SK-N-SH (cell line): ENCODE data around the gene TDRD9. TPM values are rescaled to one million over a fixed set of nuclear protein-coding genes. Genes with fewer than 3 reads are reported as not detected.

Source experiments
- CTCF ChIA-PET: fragments of 300-600, 350-600 bp; formaldehyde crosslinking; extraction: SDS; loops from one replicate; lab custom pipeline; 2021; lab: Yijun Ruan, JAX
- POLR2A ChIA-PET: fragments of 350-600 bp; sonication (Branson Sonifier 250); formaldehyde crosslinking; extraction: SDS; loops from one replicate; lab custom pipeline; 2020; ENCODE audit warnings: antibody characterized with exemption, inconsistent platforms; lab: Yijun Ruan, JAX
- DNase-seq: peaks from one replicate; pipeline ENCODE4 v3.0.0; 2012
- H2AFZ ChIP-seq: fragments of 200-600 bp; sonication (generic); 2 replicates; pipeline ENCODE4 v1.8.1; 2016; ENCODE audit warnings: antibody characterized with exemption, mild to moderate bottlenecking, low read depth
- H3F3A ChIP-seq: fragments of 200-600 bp; sonication (generic); replicated peaks from 2 replicates; pipeline ENCODE3; 2016; ENCODE audit warnings: antibody characterized with exemption, mild to moderate bottlenecking; ENCODE audit not compliant: insufficient read depth
- H3K27ac ChIP-seq, 2 experiments: fragments of 200-500 bp in 1 of 2; fragments of 200-600 bp in 1 of 2; sonication (Bioruptor generic) in 1 of 2; sonication (generic), shearing (Covaris generic) in 1 of 2; 2 replicates each; pipeline versions ENCODE4 v1.5.1 to v1.6.1; 2014 to 2016; ENCODE audit warnings: low read depth in 2 of 2, inconsistent platforms in 1 of 2, low read length in 1 of 2, mild to moderate bottlenecking in 1 of 2, mixed read lengths in 1 of 2
- H3K27me3 ChIP-seq: fragments of 200-600 bp; sonication (generic), shearing (Covaris generic); 2 replicates; pipeline ENCODE4 v1.6.1; 2016; ENCODE audit warnings: mixed run types; ENCODE audit not compliant: insufficient read depth
- H3K36me3 ChIP-seq, 2 experiments: fragments of 200-500 bp in 1 of 2; fragments of 200-600 bp in 1 of 2; sonication (Bioruptor generic) in 1 of 2; sonication (generic) in 1 of 2; replicated peaks in 1 of 2; 2 replicates each; pipeline versions ENCODE3 to v1.5.1; 2014 to 2016; ENCODE audit warnings: low read length in 1 of 2, mild to moderate bottlenecking in 1 of 2; ENCODE audit not compliant: insufficient read depth in 2 of 2, control insufficient read depth in 1 of 2
- H3K4me1 ChIP-seq, 2 experiments: fragments of 200-500 bp in 1 of 2; fragments of 200-600 bp in 1 of 2; sonication (Bioruptor generic) in 1 of 2; sonication (generic), shearing (Covaris generic) in 1 of 2; 2 replicates each; pipeline versions ENCODE4 v1.5.1 to v1.6.1; 2014 to 2016; ENCODE audit warnings: low read depth in 1 of 2, low read length in 1 of 2, mixed run types in 1 of 2; ENCODE audit not compliant: insufficient read depth in 2 of 2, control insufficient read depth in 1 of 2
- H3K4me2 ChIP-seq: fragments of 200-600 bp; sonication (generic), shearing (Covaris generic); 2 replicates; pipeline ENCODE4 v1.6.1; 2017; ENCODE audit warnings: mixed run types
- H3K4me3 ChIP-seq, 2 experiments: fragments of 200-500 bp in 1 of 2; fragments of 200-600 bp in 1 of 2; sonication (Bioruptor generic) in 1 of 2; sonication (generic), shearing (Covaris generic) in 1 of 2; 2 replicates each; pipeline versions ENCODE4 v1.5.1 to v1.8.1; 2014 to 2016; ENCODE audit warnings: low read depth in 2 of 2, inconsistent platforms in 1 of 2, low read length in 1 of 2, mild to moderate bottlenecking in 1 of 2, mixed read lengths in 1 of 2, moderate library complexity in 1 of 2
- H3K79me2 ChIP-seq: fragments of 200-600 bp; sonication (generic); 2 replicates; pipeline ENCODE4 v1.8.1; 2017; ENCODE audit warnings: mild to moderate bottlenecking; ENCODE audit not compliant: insufficient read depth
- H3K9ac ChIP-seq: fragments of 200-600 bp; sonication (generic); 2 replicates; pipeline ENCODE4 v1.6.1; 2017; ENCODE audit warnings: mixed run types
- H3K9me2 ChIP-seq: fragments of 200-600 bp; sonication (generic); 2 replicates; pipeline ENCODE4 v1.6.1; 2017; ENCODE audit warnings: mixed run types
- H3K9me3 ChIP-seq: fragments of 200-600 bp; sonication (generic); 2 replicates; pipeline ENCODE4 v1.6.1; 2017; ENCODE audit warnings: mixed run types, mild to moderate bottlenecking, moderate library complexity
- H4K20me1 ChIP-seq: fragments of 200-600 bp; sonication (generic); 2 replicates; pipeline ENCODE4 v1.6.1; 2017; ENCODE audit warnings: mild to moderate bottlenecking, mixed run types; ENCODE audit not compliant: insufficient read depth
- ELF1 ChIP-seq: IDR thresholded peaks from 2 replicates; pipeline ENCODE4 v1.4.0; 2012
- EP300 ChIP-seq, 2 experiments: IDR thresholded peaks; 2 replicates each; pipeline versions ENCODE4 v1.4.0 to v1.6.1; 2012; ENCODE audit warnings: borderline replicate concordance in 1 of 2, low read depth in 1 of 2, low read length in 1 of 2
- EZH2phosphoT487 ChIP-seq: fragments of 200-600 bp; sonication (generic); IDR thresholded peaks from 2 replicates; pipeline ENCODE4 v1.6.1; 2017; ENCODE audit warnings: low read depth, mixed run types, mild to moderate bottlenecking, antibody characterized with exemption, moderate library complexity, borderline replicate concordance
- GABPA ChIP-seq: IDR thresholded peaks from 2 replicates; pipeline ENCODE4 v1.4.0; 2012; ENCODE audit warnings: low read depth, mild to moderate bottlenecking
- IRF3 ChIP-seq: fragments of 150-350 bp; IDR thresholded peaks from 2 replicates; pipeline ENCODE4 v1.6.1; 2016; ENCODE audit warnings: mild to moderate bottlenecking, low read depth, low read length
- JUND ChIP-seq: IDR thresholded peaks from 2 replicates; pipeline ENCODE4 v1.4.0; 2012
- MAX ChIP-seq: IDR thresholded peaks from 2 replicates; pipeline ENCODE4 v1.4.0; 2012; ENCODE audit warnings: low read depth
- MEF2A ChIP-seq: IDR thresholded peaks from 2 replicates; pipeline ENCODE4 v1.4.0; 2012; ENCODE audit warnings: low read depth, borderline replicate concordance
- MXI1 ChIP-seq: IDR thresholded peaks from 2 replicates; pipeline ENCODE4 v1.6.1; 2012; ENCODE audit warnings: mild to moderate bottlenecking, low read depth, low read length, improper control_type of control experiment
- NRF1 ChIP-seq: IDR thresholded peaks from 2 replicates; pipeline ENCODE4 v1.6.1; 2012; ENCODE audit warnings: low read depth, mild to moderate bottlenecking, low read length
- RAD21 ChIP-seq: IDR thresholded peaks from 2 replicates; pipeline ENCODE4 v1.6.1; 2012; ENCODE audit warnings: mild to moderate bottlenecking, low read length
- RCOR1 ChIP-seq: fragments of 150-350 bp; IDR thresholded peaks from 2 replicates; pipeline ENCODE4 v1.6.1; 2017; ENCODE audit warnings: antibody characterized with exemption, low read length
- RXRA ChIP-seq: IDR thresholded peaks from 2 replicates; pipeline ENCODE4 v1.4.0; 2012; ENCODE audit warnings: low read depth, mild to moderate bottlenecking, borderline replicate concordance
- SIN3A ChIP-seq: IDR thresholded peaks from 2 replicates; pipeline ENCODE4 v1.6.1; 2012; ENCODE audit warnings: low read depth, mild to moderate bottlenecking, low read length, moderate library complexity, borderline replicate concordance
- SMC3 ChIP-seq: IDR thresholded peaks from 2 replicates; pipeline ENCODE4 v1.6.1; 2012; ENCODE audit warnings: low read depth, low read length, improper control_type of control experiment
- TAF1 ChIP-seq: IDR thresholded peaks from 2 replicates; pipeline ENCODE4 v1.6.1; 2012; ENCODE audit warnings: low read depth, mild to moderate bottlenecking, low read length, moderate library complexity, borderline replicate concordance
- USF2 ChIP-seq: fragments of 150-350 bp; IDR thresholded peaks from 2 replicates; pipeline ENCODE4 v1.6.1; 2017; ENCODE audit warnings: antibody characterized with exemption, low read length, low read depth, borderline replicate concordance
- YY1 ChIP-seq: IDR thresholded peaks from 2 replicates; pipeline ENCODE4 v1.4.0; 2012; ENCODE audit warnings: low read depth, mild to moderate bottlenecking
- ZBTB33 ChIP-seq: IDR thresholded peaks from 2 replicates; pipeline ENCODE4 v1.4.0; 2012; ENCODE audit warnings: low read depth, borderline replicate concordance
- WGBS: methylation state at CpG from one replicate; pipeline ENCODE4 v1.1.6; 2017; ENCODE audit warnings: low lambda C conversion rate; 5-methylcytosine and 5-hydroxymethylcytosine counted together
- polyA plus RNA-seq, 3 experiments: library from polyadenylated mRNA; depleted of rRNA; stranded (reverse); fragments of >200 nt; gene quantifications; 2 replicates each; pipeline ENCODE4 v1.2.3, GENCODE V29; 2012

The TDRD9 gene
- polyA plus RNA-seq, 1 of the 3 experiments (the other 2 are of a cell fraction): not detected

- CTCF ChIA-PET: interaction anchor here (2.0 kb wide), 1 partner anchor 57 kb away, joined by 6 read pairs; no protein-coding TSS in a partner anchor
- TF ChIP-seq MAX: no peak
- no peak for TF ChIP-seq MXI1
- TF ChIP-seq ELF1: no peak
- TF ChIP-seq USF2: no peak
- no peak for TF ChIP-seq EP300 (IDR thresholded peaks at IDR 0.05; ENCODE audit: borderline replicate concordance in 1 of 2, low read depth in 1 of 2, low read length in 1 of 2)
- no peak for TF ChIP-seq RXRA
- TF ChIP-seq MEF2A: no peak
- TF ChIP-seq SIN3A: no peak
- no peak for TF ChIP-seq IRF3
- TF ChIP-seq NRF1: no peak
- TF ChIP-seq JUND: no peak
- no peak overlapping the region for H3K4me3 ChIP-seq
- H3K36me3 ChIP-seq: no peaks in the 10 kb centered on the region
- no peaks in the 10 kb centered on the region for H4K20me1 ChIP-seq
- no peaks in the 10 kb centered on the region for H3K4me1 ChIP-seq
- no peaks in the 10 kb centered on the region for H3K9me3 ChIP-seq
- WGBS: 62% methylated on average over 9 of the region's 9 CpGs
- no peaks in the 10 kb centered on the region for H3K27me3 ChIP-seq
- no peak overlapping the region for H3K27ac ChIP-seq
- no peaks in the 10 kb centered on the region for H3K79me2 ChIP-seq
- H3K4me2 ChIP-seq: no peak overlapping the region
- no peak overlapping the region for H2AFZ ChIP-seq
- DNase-seq: no peak
- POLR2A ChIA-PET: no interaction called here
- no peak overlapping the region for H3K9ac ChIP-seq
- no peaks in the 10 kb centered on the region for H3K9me2 ChIP-seq
- no peaks in the 10 kb centered on the region for H3F3A ChIP-seq
These were observed 92.2 kb downstream of the TDRD9 start for GRCh38 chr14:104020471-104020870.

- H3K36me3 ChIP-seq: no peaks in the 10 kb centered on the region
- H3K27me3 ChIP-seq: no peaks in the 10 kb centered on the region
- H3K4me2 ChIP-seq: no peak overlapping the region
- CTCF ChIA-PET: interaction anchor here (0.7 to 1.5 kb wide), 3 partner anchors 21 to 52 kb away, joined by 3 read pairs; no protein-coding TSS in a partner anchor
- no peak for DNase-seq
- no peak overlapping the region for H2AFZ ChIP-seq
- no peaks in the 10 kb centered on the region for H3K4me1 ChIP-seq
- no peaks in the 10 kb centered on the region for H4K20me1 ChIP-seq
- POLR2A ChIA-PET: no interaction called here
- no peaks in the 10 kb centered on the region for H3K9me3 ChIP-seq
- no peaks in the 10 kb centered on the region for H3K9me2 ChIP-seq
- H3K79me2 ChIP-seq: no peaks in the 10 kb centered on the region
- H3F3A ChIP-seq: no peaks in the 10 kb centered on the region
- WGBS: 28% methylated on average over 2 of the region's 2 CpGs
- no peak overlapping the region for H3K4me3 ChIP-seq
- no peak overlapping the region for H3K27ac ChIP-seq
- H3K9ac ChIP-seq: no peak overlapping the region
- no peak for TF ChIP-seq SMC3
- TF ChIP-seq RCOR1: no peak
- no peak for TF ChIP-seq EZH2phosphoT487
- no peak for TF ChIP-seq TAF1
- TF ChIP-seq JUND: no peak
- TF ChIP-seq IRF3: no peak
- no peak for TF ChIP-seq RXRA
- no peak for TF ChIP-seq GABPA
- no peak for TF ChIP-seq ZBTB33
- TF ChIP-seq ELF1: no peak
- no peak for TF ChIP-seq YY1
- TF ChIP-seq USF2: no peak
- TF ChIP-seq RAD21: no peak
- TF ChIP-seq MAX: no peak
These were observed 95.2 kb downstream of the TDRD9 start for GRCh38 chr14:104023325-104024055.
